Head of caudate nucleus (tissue), 42 donors: Measurements from ENCODE around the gene RGL3.
"Not testable (repeated sequence)": the region's sequence is repeated elsewhere in the genome, so short reads cannot be mapped to it uniquely, and the experiment has no call there.

ENCODE experiments used
- DNase-seq, 42 donors: peaks; one replicate each; pipeline versions ENCODE4 v3.0.0 to v3.0.0-alpha.2; 2020 to 2021; ENCODE audit warnings: mixed read lengths in 7 of 42
- intact Hi-C: fragments of 100-400 bp; cut with DNase I; formaldehyde crosslinking; loops from one replicate; pipeline ENCODE4 v1.15.0; 2022

The RGL3 gene

GRCh38 chr19:11400798-11401197 lies 18.3 kb downstream of the RGL3 start:
- intact Hi-C loops: no loop called here
- DNase-seq: no peak

- no peak for DNase-seq
- intact Hi-C loops: no loop called here
Measured at GRCh38 chr19:11399667-11400066, 19.4 kb downstream of the RGL3 start.

GRCh38 chr19:11397089-11397610 lies 22.0 kb downstream of the RGL3 start:
- intact Hi-C loops: no loop called here
- no peak for DNase-seq

DNA sequence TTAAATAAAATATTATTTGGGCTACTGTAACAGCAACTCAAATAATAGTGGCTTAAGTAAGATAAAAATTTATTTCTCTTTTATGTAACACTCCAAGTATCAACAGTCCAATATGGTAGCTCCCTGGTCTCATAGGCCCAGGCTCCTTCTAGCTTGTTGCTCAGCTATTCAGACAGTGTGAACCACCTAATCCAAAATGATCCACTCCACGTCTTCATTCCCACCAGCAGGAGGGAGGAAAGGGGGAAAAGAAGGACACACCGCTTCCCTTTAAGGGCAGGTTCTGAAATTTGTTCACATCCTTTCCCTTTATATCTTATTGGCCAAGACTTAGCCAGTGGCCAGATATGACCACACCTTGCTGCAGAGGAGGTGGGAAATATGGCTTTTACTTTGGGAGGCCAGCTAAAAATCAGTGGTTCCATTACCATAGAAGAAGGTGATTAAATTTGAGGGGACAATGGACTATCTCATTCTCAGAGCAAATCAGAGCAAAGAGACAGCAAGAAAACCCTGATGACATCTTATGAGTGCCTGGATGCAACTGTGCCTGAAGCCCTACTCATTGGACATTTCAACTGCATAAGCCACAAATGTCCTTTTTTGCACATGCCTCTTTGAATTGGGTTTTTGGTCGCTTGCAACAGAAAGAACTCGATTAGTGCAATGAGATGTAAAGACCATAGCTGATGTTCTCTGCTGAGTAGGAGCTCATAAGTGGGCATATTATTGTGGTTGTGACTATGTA lies 28.0 kb downstream of the RGL3 start:
- no peak for DNase-seq
- intact Hi-C loops: no loop called here

DNA sequence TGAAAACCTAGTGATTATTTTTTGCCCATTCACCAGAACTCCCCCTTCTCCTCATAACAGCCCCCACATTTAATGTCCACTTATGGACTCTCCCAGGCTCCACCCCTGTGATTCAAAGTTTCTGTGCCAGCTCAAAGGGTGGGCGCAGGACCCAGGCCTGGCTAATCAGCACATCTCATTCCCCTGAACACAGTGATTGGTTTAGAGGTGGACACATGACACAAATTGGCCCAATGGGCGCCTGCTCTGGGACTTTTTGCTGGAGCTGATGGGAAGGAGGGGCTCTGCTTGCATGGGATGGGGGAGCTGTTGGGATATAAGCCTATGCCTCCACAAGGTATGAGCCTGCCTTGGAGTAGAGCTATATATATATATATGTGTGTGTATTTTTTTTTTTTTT lies 28.8 kb downstream of the RGL3 start:
- DNase-seq: no peak
- intact Hi-C loops: no loop called here

GRCh38 chr19:11387162-11388034 lies 31.7 kb downstream of the RGL3 start:
- no peak for DNase-seq

GRCh38 chr19:11384778-11385129 lies 34.4 kb downstream of the RGL3 start:
- DNase-seq: no peak
- intact Hi-C loops: no loop called here

More at GRCh38 chr19:11387162-11388034, 31.7 kb downstream of the RGL3 start:
- intact Hi-C loops: no loop called here

DNA sequence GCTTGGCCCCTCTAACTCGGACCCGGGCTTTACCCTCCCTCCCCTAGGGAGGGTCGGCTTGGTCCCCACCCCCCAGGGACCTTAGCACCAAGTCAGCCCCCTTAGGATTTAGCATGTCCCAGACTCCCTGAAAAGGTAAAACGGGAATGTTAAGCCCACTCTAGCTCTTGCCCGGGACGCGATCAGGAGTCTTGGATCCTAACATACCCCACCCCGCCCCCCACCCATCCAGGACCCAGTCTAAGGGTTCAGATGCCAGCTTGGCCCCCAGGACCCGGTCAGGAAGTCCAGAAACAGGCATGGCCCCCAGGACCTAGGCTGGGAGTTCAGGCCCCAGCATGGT lies 35.4 kb downstream of the RGL3 start:
- intact Hi-C loops: no loop called here
- no peak for DNase-seq

DNA sequence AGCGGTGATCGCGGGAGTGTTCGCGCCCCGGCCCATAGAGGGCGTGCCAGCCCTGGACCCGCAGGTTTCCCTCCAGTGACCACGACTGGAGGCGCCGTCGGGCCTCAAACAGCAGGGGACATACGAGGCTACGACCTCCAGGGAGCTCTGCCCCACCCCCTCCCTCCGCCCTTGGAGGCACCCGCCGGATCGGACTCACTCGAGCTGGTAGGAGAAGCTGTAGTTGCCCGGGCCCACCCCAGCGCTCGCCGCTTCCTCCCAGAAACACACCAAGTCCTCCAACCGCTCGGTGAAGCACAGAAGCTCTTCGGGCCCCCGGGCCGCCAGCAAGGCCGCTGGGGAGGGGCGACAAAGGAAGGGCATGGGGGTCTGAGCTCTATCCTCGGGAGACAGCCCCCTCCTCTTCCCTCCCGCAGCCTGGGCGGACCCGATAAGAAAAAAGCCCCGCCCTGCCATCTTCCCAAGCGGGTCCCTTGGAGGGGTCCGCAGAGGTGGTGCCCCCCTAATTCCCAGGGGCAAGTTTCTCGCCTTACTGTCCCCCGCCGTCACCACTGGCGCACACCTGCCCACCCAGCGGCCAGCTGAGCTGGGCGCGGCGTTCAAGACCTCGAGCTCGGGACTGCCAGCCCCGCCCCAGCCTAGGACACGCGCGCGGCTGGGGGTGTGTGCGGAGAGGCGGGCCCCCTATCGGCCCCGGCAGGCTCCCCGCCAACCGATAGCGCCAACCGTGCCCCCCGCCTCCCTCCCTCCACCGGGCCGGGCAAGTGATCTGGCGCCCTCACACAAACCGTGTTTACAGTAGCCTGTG lies 36.0 kb downstream of the RGL3 start:
- peak in 13 of 42 donors; percentile 16 to 59 (median 35) for DNase-seq
- intact Hi-C loops: no loop called here

DNA sequence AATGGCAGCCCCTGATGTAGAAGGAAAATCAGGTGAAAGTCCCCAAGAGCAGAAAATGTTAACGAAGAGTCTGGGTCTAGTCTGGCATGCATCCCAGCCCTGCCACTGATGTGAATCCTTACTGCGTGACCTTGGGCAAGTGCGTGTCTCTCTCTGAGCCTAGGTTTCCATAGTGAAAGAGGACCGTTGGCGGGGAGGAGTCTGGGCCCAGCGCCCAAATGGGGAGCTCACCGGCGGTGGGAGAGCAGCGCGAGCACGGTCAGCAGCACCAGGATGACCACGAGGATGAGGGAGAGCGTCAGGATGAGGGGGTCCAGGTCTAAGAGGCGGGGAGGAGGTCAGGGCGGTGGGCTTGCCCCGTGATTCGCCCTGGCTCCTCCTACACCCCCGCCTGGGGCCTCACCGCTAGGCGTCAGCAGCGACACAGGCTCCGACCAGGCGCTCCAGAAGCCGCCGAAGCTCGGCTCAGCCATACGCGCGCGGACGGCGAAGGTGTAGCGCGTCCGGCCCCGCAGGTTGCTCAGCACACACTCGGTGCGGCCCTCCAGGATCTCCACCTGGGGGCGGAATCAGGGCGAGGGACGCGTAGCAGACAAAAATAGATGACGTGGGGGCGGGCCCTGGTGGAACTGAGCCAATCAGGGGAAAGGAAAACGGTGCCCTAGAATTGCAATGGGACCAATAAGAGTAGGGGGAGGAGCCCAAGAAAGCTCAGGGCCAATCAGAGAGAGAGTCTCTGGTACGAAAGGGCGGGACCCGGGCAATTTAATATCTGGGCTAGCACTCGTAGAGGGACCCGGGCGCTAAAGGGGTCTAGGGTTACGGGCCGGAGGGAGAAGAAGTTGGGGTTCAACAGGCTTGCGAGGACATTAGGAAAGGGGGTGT lies 38.2 kb downstream of the RGL3 start:
- intact Hi-C loops: no loop called here
- DNase-seq: peak; percentile 91 to 98 (median 96)

DNA sequence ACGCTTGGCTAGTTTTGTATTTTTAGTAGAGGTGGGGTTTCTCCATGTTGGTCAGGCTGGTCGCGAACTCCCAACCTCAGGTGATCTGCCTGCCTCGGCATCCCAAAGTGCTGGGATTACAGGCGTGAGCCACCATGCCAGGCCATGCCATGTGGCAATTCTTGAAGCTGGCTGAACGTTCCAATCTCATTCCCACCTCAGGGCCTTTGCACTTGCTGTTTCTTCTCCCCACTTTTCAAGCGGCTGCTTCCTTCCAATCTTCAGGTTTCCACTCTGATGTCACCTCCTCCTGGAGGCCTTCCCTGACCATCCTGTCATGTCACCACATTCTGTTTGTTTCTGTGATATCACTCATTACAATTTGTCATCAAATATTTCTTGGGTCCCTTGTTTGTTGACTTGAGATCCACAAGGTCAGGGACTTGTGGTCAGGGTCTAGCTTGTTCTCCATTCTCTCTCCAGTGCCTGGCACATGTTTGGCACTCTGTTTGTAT lies 39.2 kb downstream of the RGL3 start:
- intact Hi-C loops: loop anchor here (5.0 kb wide), 1 partner anchor 57 kb away; the partner anchor contains the start of genes ODAD3 and PRKCSH

DNA sequence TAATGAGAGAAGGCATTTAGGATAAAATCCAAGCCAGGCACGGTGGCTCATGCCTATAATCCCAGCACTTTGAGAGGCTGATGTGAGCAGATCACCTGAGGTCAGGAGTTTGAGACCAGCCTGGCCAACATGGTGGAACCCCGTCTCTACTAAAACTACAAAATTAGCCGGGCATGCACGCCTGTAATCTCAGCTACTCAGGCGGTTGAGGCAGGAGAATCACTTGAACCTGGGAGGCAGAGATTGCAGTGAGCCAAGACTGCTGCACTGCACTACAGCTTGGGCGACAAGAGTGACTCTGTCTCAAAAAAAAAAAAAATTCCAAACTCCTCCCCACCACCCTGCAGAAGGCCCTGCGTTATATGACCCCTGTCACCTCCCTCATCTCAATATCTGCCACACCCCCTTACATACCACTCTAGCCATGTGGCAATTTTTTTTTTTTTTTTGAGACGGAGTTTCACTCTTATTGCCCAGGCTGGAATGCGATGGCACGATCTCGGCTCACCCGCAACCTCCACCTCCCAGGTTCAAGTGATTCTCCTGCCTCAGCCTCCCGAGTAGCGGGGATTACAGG lies 39.8 kb downstream of the RGL3 start:
- intact Hi-C loops: loop anchor here (5.0 kb wide), 1 partner anchor 58 kb away; the partner anchor contains the start of genes ODAD3 and PRKCSH
- not testable (repeated sequence) for DNase-seq

More for the DNA sequence above, 39.2 kb downstream of the RGL3 start:
- DNase-seq: no peak

DNA sequence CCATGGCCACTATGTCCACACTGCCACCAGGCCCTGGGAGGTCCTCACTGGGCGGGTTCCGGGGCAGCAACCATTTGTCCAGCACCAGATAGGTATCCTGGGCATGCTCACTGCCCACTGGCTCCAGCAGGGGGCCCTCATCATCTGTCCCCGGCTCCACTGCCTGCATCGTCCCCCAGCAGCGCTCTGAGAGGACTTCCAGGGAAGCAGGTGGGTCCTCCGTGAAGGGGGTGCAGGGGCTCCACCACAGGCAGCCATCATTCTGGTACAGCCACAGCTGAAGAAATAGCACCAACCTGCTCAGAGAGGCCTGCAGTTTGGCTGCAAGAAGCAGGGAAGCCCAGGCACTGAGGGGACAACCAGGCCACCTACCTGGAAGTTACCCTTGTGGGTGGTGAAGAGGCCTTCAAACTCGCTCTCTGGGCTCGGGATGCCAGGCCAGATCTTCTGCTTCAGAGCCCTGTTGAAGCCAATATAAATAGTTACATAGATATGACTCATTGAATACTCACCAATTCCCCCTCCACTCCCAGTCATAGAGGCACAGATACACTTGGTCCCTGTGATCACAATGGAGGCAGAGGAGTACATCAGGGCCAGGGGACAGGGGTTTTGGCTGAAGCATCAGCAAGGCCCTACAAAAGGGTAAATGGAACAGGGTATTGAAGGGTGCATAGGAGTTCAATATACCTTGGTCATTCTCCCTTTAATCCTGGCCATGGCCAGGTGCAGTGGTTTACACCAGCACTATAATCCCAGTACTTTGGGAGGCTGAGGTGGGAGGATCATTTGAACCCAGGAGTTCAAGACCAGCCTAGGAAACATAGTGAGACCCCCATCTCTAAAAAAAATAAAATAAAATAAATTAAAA lies 40.6 kb downstream of the RGL3 start:
- intact Hi-C loops: loop anchor here (5.0 kb wide), 1 partner anchor 59 kb away; the partner anchor contains the start of genes ODAD3 and PRKCSH
- peak in 36 of 42 donors; percentile 20 to 81 (median 50) for DNase-seq

- no peak for DNase-seq
- intact Hi-C loops: loop anchor here (5.0 kb wide), 1 partner anchor 60 kb away; the partner anchor contains the start of genes ODAD3 and PRKCSH
Measured at GRCh38 chr19:11377756-11378155, 41.4 kb downstream of the RGL3 start.

- intact Hi-C loops: loop anchor here (5.0 kb wide), 1 partner anchor 60 kb away; the partner anchor contains the start of genes ODAD3 and PRKCSH
Measured at GRCh38 chr19:11377237-11377636, 41.9 kb downstream of the RGL3 start.

More at GRCh38 chr19:11377237-11377636, 41.9 kb downstream of the RGL3 start:
- DNase-seq: peak in 26 of 42 donors; percentile 22 to 75 (median 48)
